K562 treated with DMSO at 1 percent for 4 hours (cell line): ENCODE results near the gene CX3CL1. TPM values are rescaled to one million over a fixed set of nuclear protein-coding genes. Genes with fewer than 3 reads are reported as not detected.

Source experiments
- total RNA-seq: library from RNA; unstranded; fragments of 300-600 nt; gene quantifications from 2 replicates; pipeline ENCODE4 v1.2.3, GENCODE V29; 2022; ENCODE audit not compliant: insufficient read depth

Gene CX3CL1
- not detected in 2 replicates for total RNA-seq

GRCh38 chr16:57372372-57373116 lies at the start of gene CX3CL1:
Gene CX3CL1 (plus strand): TSS chr16:57372490. CDS start chr16:57372569, 79 bp downstream.

GRCh38 chr16:57358527-57359095 lies 13.7 kb upstream of the CX3CL1 start, which contains the start of gene CCL22:
Gene CCL22 (plus strand): TSS chr16:57358783. CDS start chr16:57358817, 34 bp downstream.

GRCh38 chr16:57403965-57404817 lies 31.9 kb downstream of the CX3CL1 start, which contains the start of gene CCL17:
Gene CCL17 (plus strand): TSS chr16:57404767. CDS start chr16:57413933, 9,166 bp downstream.

Other genes starting within 250 kb of the CX3CL1 start
- gene PSME3IP1, start 186.5 kb upstream of the CX3CL1 start, total RNA-seq = 59.2 and 65.6 TPM in 2 replicates
- gene RSPRY1, start 186.2 kb upstream of the CX3CL1 start, total RNA-seq = 17.1 and 21.5 TPM in 2 replicates
- gene ARL2BP, start 127.2 kb upstream of the CX3CL1 start, total RNA-seq = 29.1 and 41.6 TPM in 2 replicates
- gene PLLP, start 87.8 kb upstream of the CX3CL1 start, total RNA-seq = 1.1 and 1.3 TPM in 2 replicates
- gene CCL22, start 13.7 kb upstream of the CX3CL1 start, total RNA-seq = not detected in 2 replicates
- gene CCL17, start 32.3 kb downstream of the CX3CL1 start, total RNA-seq = not detected in 2 replicates
- 47.8 and 49.2 TPM in 2 replicates for gene CIAPIN1, start 74.9 kb downstream of the CX3CL1 start, total RNA-seq
- gene COQ9, start 75.0 kb downstream of the CX3CL1 start, total RNA-seq = 39.8 and 48.8 TPM in 2 replicates
- gene POLR2C, start 90.2 kb downstream of the CX3CL1 start, total RNA-seq = 102 and 128 TPM in 2 replicates
- gene DOK4, start 114.0 kb downstream of the CX3CL1 start, total RNA-seq = 9.8 and 19.7 TPM in 2 replicates
- 2.0 and 3.0 TPM in 2 replicates for gene CCDC102A, start 164.1 kb downstream of the CX3CL1 start, total RNA-seq
- gene ADGRG5, start 170.2 kb downstream of the CX3CL1 start, total RNA-seq = 0.33 and 0.53 TPM in 2 replicates